Breast epithelium (tissue), 4 donors: ENCODE data around the gene TIAM2. TPM values are rescaled to one million over a fixed set of nuclear protein-coding genes. Genes with fewer than 3 reads are reported as not detected.

Experiments used
- DNase-seq, 2 donors: peaks; one replicate each; pipeline ENCODE4 v3.0.0-alpha.2; 2019; ENCODE audit warnings: low spot score in 2 of 2
- H3K27ac ChIP-seq, 2 donors: fragments of 200-600 bp; sonication (generic) in 1 of 2; one replicate each; pipeline ENCODE4 v1.5.1; 2016 to 2019; ENCODE audit warnings: mild to moderate bottlenecking in 1 of 2
- H3K27me3 ChIP-seq, 2 donors: fragments of 200-600 bp; sonication (generic) in 1 of 2; one replicate each; pipeline versions ENCODE4 v1.5.1 to v1.6.0; 2017 to 2019; ENCODE audit warnings: control low read depth in 1 of 2, mild to moderate bottlenecking in 1 of 2
- H3K36me3 ChIP-seq: fragments of 200-600 bp; one replicate; pipeline ENCODE4 v1.5.1; 2019
- H3K4me1 ChIP-seq, 2 donors: fragments of 200-600 bp; sonication (generic); one replicate each; pipeline ENCODE4 v1.5.1; 2016 to 2019; ENCODE audit warnings: control low read depth in 1 of 2
- H3K4me3 ChIP-seq, 3 donors: fragments of 200-600 bp; sonication (generic); 1 replicate in 2 of 3; 2 replicates in 1 of 3; pipeline ENCODE4 v1.5.1; 2016 to 2019; ENCODE audit warnings: mild to moderate bottlenecking in 3 of 3, moderate library complexity in 2 of 3
- H3K9me3 ChIP-seq, 2 donors: fragments of 200-600 bp; sonication (generic) in 1 of 2; one replicate each; pipeline ENCODE4 v1.5.1; 2016 to 2019; ENCODE audit warnings: control low read depth in 1 of 2
- POLR2A ChIP-seq: fragments of 450-650 bp; IDR thresholded peaks from one replicate; pipeline ENCODE4 v1.6.1; 2016; ENCODE audit warnings: antibody characterized with exemption, mild to moderate bottlenecking, moderate library complexity
- POLR2AphosphoS5 ChIP-seq, 3 donors: sonication (generic); formaldehyde crosslinking; IDR thresholded peaks; one replicate each; pipeline ENCODE4 v1.6.1; 2017; ENCODE audit warnings: antibody characterized with exemption in 3 of 3
- intact Hi-C: fragments of 100-400 bp; cut with DNase I; formaldehyde crosslinking; loops from one replicate; pipeline ENCODE4 v1.15.1; 2023; ENCODE audit warnings: low total_unique reads
- total RNA-seq, 3 donors: library from RNA; depleted of rRNA; stranded (reverse); fragments of >200 nt; gene quantifications; one replicate each; pipeline ENCODE4 v1.1.0, GENCODE V29; 2016
- TF ChIP-seq, protein P1 (sequence below), 3 donors: fragments of 450-650 bp; IDR thresholded peaks; one replicate each; pipeline ENCODE4 v1.5.1; 2016 to 2017; ENCODE audit warnings: antibody characterized with exemption in 3 of 3, mild to moderate bottlenecking in 3 of 3, moderate library complexity in 3 of 3

Gene TIAM2
- total RNA-seq, 3 donors from 2014 or later: 5.8 to 32.3 (median 12.8) TPM

DNA sequence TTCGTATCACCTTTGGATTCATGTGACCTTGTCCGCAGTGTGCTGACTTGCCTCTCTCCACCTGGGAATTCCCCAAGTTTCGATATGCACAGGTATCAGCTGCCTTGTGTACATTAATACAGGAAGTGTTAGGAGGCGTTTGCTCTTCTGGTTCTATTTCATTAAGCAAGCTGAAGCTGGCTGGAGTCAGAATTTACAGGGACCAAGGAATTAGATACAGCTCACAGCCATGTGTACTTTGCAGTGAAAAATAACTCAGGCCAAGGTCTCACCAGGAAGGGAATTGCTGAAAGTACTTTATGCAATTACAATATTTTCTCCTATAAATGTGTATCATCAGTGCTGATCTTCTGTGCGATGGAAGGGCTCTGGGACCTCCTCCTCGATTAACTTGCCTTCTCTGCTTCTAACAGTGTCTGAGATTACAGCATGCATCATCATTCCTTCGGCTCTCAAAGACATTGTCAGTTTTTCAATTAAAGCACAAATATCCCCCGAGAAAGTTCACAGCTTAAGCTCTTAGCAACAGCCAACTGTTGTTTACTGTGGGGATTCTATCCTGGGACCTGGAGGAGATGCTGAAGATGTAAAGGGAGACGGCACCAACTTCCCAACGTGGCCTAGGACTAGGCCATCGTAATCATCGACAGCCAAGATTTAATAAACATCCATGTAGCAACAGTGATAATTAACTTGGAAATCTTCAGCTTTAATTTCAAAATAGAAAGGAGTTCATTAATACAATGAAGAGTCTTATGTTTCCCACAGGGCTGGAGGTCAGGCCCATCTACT is 13.8 kb upstream of the TIAM2 start:
- Histone ChIP-seq H3K4me3 (no peak overlapping the region), H3K9me3 (no peaks in the 10 kb centered on the region), H3K27ac (no peak overlapping the region), H3K27me3 (no peaks in the 10 kb centered on the region), H3K36me3 (no peaks in the 10 kb centered on the region), H3K4me1 (no peaks in the 10 kb centered on the region)
- TF ChIP-seq, protein P1, sequence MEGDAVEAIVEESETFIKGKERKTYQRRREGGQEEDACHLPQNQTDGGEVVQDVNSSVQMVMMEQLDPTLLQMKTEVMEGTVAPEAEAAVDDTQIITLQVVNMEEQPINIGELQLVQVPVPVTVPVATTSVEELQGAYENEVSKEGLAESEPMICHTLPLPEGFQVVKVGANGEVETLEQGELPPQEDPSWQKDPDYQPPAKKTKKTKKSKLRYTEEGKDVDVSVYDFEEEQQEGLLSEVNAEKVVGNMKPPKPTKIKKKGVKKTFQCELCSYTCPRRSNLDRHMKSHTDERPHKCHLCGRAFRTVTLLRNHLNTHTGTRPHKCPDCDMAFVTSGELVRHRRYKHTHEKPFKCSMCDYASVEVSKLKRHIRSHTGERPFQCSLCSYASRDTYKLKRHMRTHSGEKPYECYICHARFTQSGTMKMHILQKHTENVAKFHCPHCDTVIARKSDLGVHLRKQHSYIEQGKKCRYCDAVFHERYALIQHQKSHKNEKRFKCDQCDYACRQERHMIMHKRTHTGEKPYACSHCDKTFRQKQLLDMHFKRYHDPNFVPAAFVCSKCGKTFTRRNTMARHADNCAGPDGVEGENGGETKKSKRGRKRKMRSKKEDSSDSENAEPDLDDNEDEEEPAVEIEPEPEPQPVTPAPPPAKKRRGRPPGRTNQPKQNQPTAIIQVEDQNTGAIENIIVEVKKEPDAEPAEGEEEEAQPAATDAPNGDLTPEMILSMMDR (IDR thresholded peaks at IDR 0.05): no peak
- TF ChIP-seq POLR2A: no peak
- no peak for TF ChIP-seq POLR2AphosphoS5 (IDR thresholded peaks at IDR 0.05)
- intact Hi-C loops: no loop called here
- no peak for DNase-seq

- no peaks in the 10 kb centered on the region for H3K27me3 ChIP-seq
- H3K4me1 ChIP-seq: no peaks in the 10 kb centered on the region
- no peaks in the 10 kb centered on the region for H3K36me3 ChIP-seq
- no peak overlapping the region for H3K4me3 ChIP-seq
- TF ChIP-seq POLR2AphosphoS5 (IDR thresholded peaks at IDR 0.05) (no peak), POLR2A (no peak)
- TF ChIP-seq, protein P1 (IDR thresholded peaks at IDR 0.05): no peak
- DNase-seq: no peak
- H3K9me3 ChIP-seq: no peaks in the 10 kb centered on the region
- H3K27ac ChIP-seq: no peak overlapping the region
- intact Hi-C loops: no loop called here
These were observed 11.0 kb upstream of the TIAM2 start for GRCh38 chr6:154984146-154984545.

- Histone ChIP-seq H3K27me3 (no peaks in the 10 kb centered on the region), H3K4me3 (no peak overlapping the region), H3K27ac (no peak overlapping the region), H3K36me3 (no peaks in the 10 kb centered on the region), H3K4me1 (no peaks in the 10 kb centered on the region), H3K9me3 (no peaks in the 10 kb centered on the region)
- TF ChIP-seq, protein P1 (IDR thresholded peaks at IDR 0.05): no peak
- TF ChIP-seq POLR2AphosphoS5 (IDR thresholded peaks at IDR 0.05) (no peak), POLR2A (no peak)
- DNase-seq: no peak
- intact Hi-C loops: no loop called here
These were observed 8.3 kb upstream of the TIAM2 start for GRCh38 chr6:154986787-154987235.

GRCh38 chr6:154989448-154989847 is 5.7 kb upstream of the TIAM2 start:
- intact Hi-C loops: no loop called here
- Histone ChIP-seq H3K36me3 (no peaks in the 10 kb centered on the region), H3K9me3 (no peaks in the 10 kb centered on the region), H3K27ac (no peak overlapping the region), H3K4me3 (no peak overlapping the region), H3K27me3 (no peaks in the 10 kb centered on the region), H3K4me1 (no peaks in the 10 kb centered on the region)
- TF ChIP-seq POLR2AphosphoS5 (IDR thresholded peaks at IDR 0.05): no peak
- TF ChIP-seq, protein P1 (IDR thresholded peaks at IDR 0.05): no peak
- no peak for TF ChIP-seq POLR2A
- no peak for DNase-seq

DNA sequence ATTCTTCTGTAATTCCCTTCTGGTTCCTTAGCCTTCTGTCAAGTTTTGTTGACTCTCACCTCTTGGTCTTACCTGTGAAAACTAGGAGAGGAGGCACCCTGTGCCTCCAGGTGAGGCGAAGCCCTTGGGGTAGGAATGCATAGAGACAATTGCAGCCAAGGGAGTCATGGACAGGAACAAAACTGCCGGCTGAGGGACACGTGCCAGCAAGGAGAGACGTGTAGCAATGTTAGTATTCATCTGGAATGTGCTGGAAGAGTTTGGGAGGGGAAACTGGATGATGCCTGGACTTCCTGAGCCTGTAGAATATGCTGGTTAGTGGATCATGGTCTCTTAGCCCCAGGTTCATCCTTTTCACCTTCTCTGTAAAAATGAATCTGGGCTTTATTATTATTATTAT is 3.9 kb upstream of the TIAM2 start:
- DNase-seq: peak in 1 of 2 donors; percentile 66
- Histone ChIP-seq H3K27me3 (peaks cover 0 to 4% of the 10 kb centered on the region in 2 donors), H3K36me3 (no peaks in the 10 kb centered on the region), H3K4me3 (no peak overlapping the region), H3K9me3 (no peaks in the 10 kb centered on the region), H3K27ac (no peak overlapping the region), H3K4me1 (no peaks in the 10 kb centered on the region)
- intact Hi-C loops: no loop called here
- TF ChIP-seq, protein P1 (IDR thresholded peaks at IDR 0.05): no peak
- TF ChIP-seq POLR2AphosphoS5 (IDR thresholded peaks at IDR 0.05) (no peak), POLR2A (no peak)
